Left lung (tissue), 10 donors: ENCODE data around the gene DDA1. TPM values are rescaled to one million over a fixed set of nuclear protein-coding genes. Genes with fewer than 3 reads are reported as not detected.

Experiments used
- ATAC-seq: fragments of 200-7000 bp; cut with Tn5 transposase; one replicate; pipeline ENCODE4 v1.9.1; 2020; ENCODE audit warnings: moderate library complexity
- DNase-seq, 4 donors: peaks; one replicate each; pipeline ENCODE4 v3.0.0-alpha.2; 2013 to 2020
- H3K27ac ChIP-seq, 2 donors: fragments of 200-600 bp; sonication (generic) in 1 of 2; one replicate each; pipeline versions ENCODE4 v1.5.0 to v1.8.0; 2020 to 2021
- H3K27me3 ChIP-seq, 2 donors: fragments of 200-600 bp; sonication (generic) in 1 of 2; one replicate each; pipeline versions ENCODE4 v1.5.0 to v1.8.0; 2020 to 2021
- H3K36me3 ChIP-seq, 2 donors: fragments of 200-600 bp; sonication (generic) in 1 of 2; one replicate each; pipeline versions ENCODE4 v1.5.0 to v1.8.0; 2020 to 2021
- H3K4me1 ChIP-seq, 2 donors: fragments of 200-600 bp; one replicate each; pipeline ENCODE4 v1.8.0; 2021
- H3K4me3 ChIP-seq, 2 donors: fragments of 200-600 bp; sonication (generic) in 1 of 2; one replicate each; pipeline versions ENCODE4 v1.5.0 to v1.8.0; 2020 to 2021; ENCODE audit warnings: mild to moderate bottlenecking in 1 of 2
- H3K9me3 ChIP-seq, 2 donors: fragments of 200-600 bp; sonication (generic) in 1 of 2; one replicate each; pipeline versions ENCODE4 v1.5.0 to v1.8.0; 2020 to 2021
- CTCF ChIP-seq, 2 donors: fragments of 200-600 bp; sonication (generic) in 1 of 2; IDR thresholded peaks; one replicate each; pipeline versions ENCODE4 v1.5.0 to v1.8.0; 2021; ENCODE audit warnings: antibody characterized with exemption in 2 of 2
- intact Hi-C, 2 donors: fragments of 100-400 bp; cut with DNase I; formaldehyde crosslinking; loops; one replicate each; pipeline versions ENCODE4 v1.11.2 to v1.14.2; 2022
- polyA plus RNA-seq, 6 donors: library from polyadenylated mRNA; unstranded; fragments of 120-200 nt; gene quantifications; one replicate each; pipeline ENCODE4 v1.2.1, GENCODE V29; 2013; ENCODE audit not compliant: insufficient read length in 6 of 6
- total RNA-seq, 2 donors: library from RNA; stranded (reverse); fragmentation: NEBNext Ultra II Directional; extraction: Animal tissue kit (Norgen Biotek cat#: 25700); gene quantifications; one replicate each; pipeline ENCODE4 v1.2.1, GENCODE V29; 2021
- donor health status: DM: no; HTN: yes; CAD: no.
- donor health status: DM: no; HTN: no; CAD: no.

DDA1 gene
- total and polyA plus RNA-seq, 8 donors, result 24.7 to 44.1 (median 33.0) TPM

GRCh38 chr19:17302391-17303166 lies 6.8 kb upstream of the DDA1 start:
- peak overlapping the region; percentile 88 to 94 for H3K4me3 ChIP-seq
- intact Hi-C loops, result no loop called here
- DNase-seq, result no peak
- peaks cover 0 to 22% of the 10 kb centered on the region in 2 donors for H3K36me3 ChIP-seq
- peaks cover 18 to 55% of the 10 kb centered on the region in 2 donors for H3K4me1 ChIP-seq
- H3K27ac ChIP-seq, result peak overlapping the region; percentile 65 to 91
- ATAC-seq, result no peak
- TF ChIP-seq CTCF (IDR thresholded peaks at IDR 0.05), result no peak
- H3K27me3 ChIP-seq, result no peaks in the 10 kb centered on the region
- H3K9me3 ChIP-seq, result peaks cover 0 to 5% of the 10 kb centered on the region in 2 donors

- peaks cover 18 to 57% of the 10 kb centered on the region in 2 donors for H3K4me1 ChIP-seq
- intact Hi-C loops, result no loop called here
- peaks cover 0 to 1% of the 10 kb centered on the region in 2 donors for H3K9me3 ChIP-seq
- peaks cover 0 to 15% of the 10 kb centered on the region in 2 donors for H3K36me3 ChIP-seq
- H3K4me3 ChIP-seq, result peak within 1 kb of the TSS; percentile 88 to 94
- peak within 1 kb of the TSS; percentile 91 to 92 for H3K27ac ChIP-seq
- peak; percentile 90 to 97 (median 96) for DNase-seq
- ATAC-seq, result peak; percentile 82
- H3K27me3 ChIP-seq, result no peaks in the 10 kb centered on the region
- TF ChIP-seq CTCF (IDR thresholded peaks at IDR 0.05), result peak; percentile 69 to 90
Measured at GRCh38 chr19:17303167-17303939, 6.0 kb upstream of the DDA1 start, which contains the start of gene ABHD8. Gene ABHD8, minus strand, starts transcription at chr19:17303425. Its CDS starts 1,809 bp downstream, at chr19:17301616.

- H3K4me3 ChIP-seq, result peak overlapping the region in 1 of 2 donors; percentile 94
- no peaks in the 10 kb centered on the region for H3K27me3 ChIP-seq
- no peak for DNase-seq
Measured at GRCh38 chr19:17303940-17304267, 5.5 kb upstream of the DDA1 start.

GRCh38 chr19:17304386-17305215 lies 4.8 kb upstream of the DDA1 start:
- no peaks in the 10 kb centered on the region for H3K27me3 ChIP-seq
- H3K36me3 ChIP-seq, result peaks cover 0 to 9% of the 10 kb centered on the region in 2 donors
- H3K4me1 ChIP-seq, result peaks cover 18 to 65% of the 10 kb centered on the region in 2 donors
- intact Hi-C loops, result no loop called here
- no peaks in the 10 kb centered on the region for H3K9me3 ChIP-seq
- peak; percentile 6 for ATAC-seq
- peak in 2 of 4 donors; percentile 65 to 79 for DNase-seq
- H3K4me3 ChIP-seq, result peak overlapping the region in 1 of 2 donors; percentile 68
- no peak for TF ChIP-seq CTCF (IDR thresholded peaks at IDR 0.05)
- peak overlapping the region; percentile 91 to 92 for H3K27ac ChIP-seq

More at GRCh38 chr19:17303940-17304267, 5.5 kb upstream of the DDA1 start:
- H3K9me3 ChIP-seq, result no peaks in the 10 kb centered on the region
- TF ChIP-seq CTCF (IDR thresholded peaks at IDR 0.05), result no peak
- H3K4me1 ChIP-seq, result peaks cover 18 to 63% of the 10 kb centered on the region in 2 donors
- intact Hi-C loops, result no loop called here
- H3K27ac ChIP-seq, result peak overlapping the region; percentile 91 to 92
- peaks cover 0 to 9% of the 10 kb centered on the region in 2 donors for H3K36me3 ChIP-seq
- ATAC-seq, result peak; percentile 4
